ENCODE data around the gene ARL14EP. TPM values are rescaled to one million over a fixed set of nuclear protein-coding genes. Genes with fewer than 3 reads are reported as not detected.

The ARL14EP gene
- total and polyA plus RNA-seq, 2 of the 8 experiments (the other 6 are each of a cell fraction or from before 2014, with no cell fraction given) = 14.3 to 29.6 TPM

GRCh38 chr11:30357872-30358271 is 35.0 kb downstream of the ARL14EP start:
- ChIA-PET CTCF (ENCODE audit: partially characterized antibody) (interaction anchor here (0.5 to 1.4 kb wide), 2 partner anchors 13 to 200 kb away, joined by 4 to 6 read pairs; no protein-coding TSS in a partner anchor), POLR2A (ENCODE audit: partially characterized antibody) (no interaction called here)
- Histone ChIP-seq H4K91ac (replicated peaks; ENCODE audit: insufficient read length, low read length) (no peak overlapping the region), H3K4ac (replicated peaks; ENCODE audit: insufficient read length, low read depth, low read length) (no peak overlapping the region), H3K14ac (ENCODE audit: insufficient read length) (no peak overlapping the region), H3K23ac (ENCODE audit: insufficient read length) (no peak overlapping the region), H3K9me3 (ENCODE audit: insufficient read depth in 2 of 2, low read depth in 1 of 2, low read length in 1 of 2) (peaks cover 0 to 3% of the 10 kb centered on the region in 2 experiments; a peak in 1 of 4 replicates), H3K27ac (ENCODE audit: low read depth, low read length) (no peak overlapping the region), H4K5ac (ENCODE audit: insufficient read length, low read depth, low read length) (no peak overlapping the region), H3K18ac (ENCODE audit: extremely low read depth, low read length) (no peak overlapping the region), H3K79me1 (ENCODE audit: low read depth, low read length) (no peaks in the 10 kb centered on the region), H3K56ac (replicated peaks; ENCODE audit: insufficient read length, low read depth, low read length) (no peak overlapping the region), H3K23me2 (ENCODE audit: low read depth, low read length) (no peaks in the 10 kb centered on the region), H4K20me1 (replicated peaks in 1 of 2; ENCODE audit: control insufficient read depth in 1 of 2, insufficient read depth in 2 of 2, low read length in 2 of 2) (no peaks in the 10 kb centered on the region), H2BK20ac (ENCODE audit: low read length) (no peak overlapping the region), H3K4me1 (replicated peaks in 1 of 4; ENCODE audit: control insufficient read depth in 3 of 4, insufficient read depth in 4 of 4, low read length in 3 of 4) (no peaks in the 10 kb centered on the region), H4K8ac (ENCODE audit: extremely low read depth, insufficient read depth, low read length) (no peak overlapping the region), H3K4me3 (ENCODE audit: extremely low read depth in 1 of 4, insufficient read depth in 2 of 4, low read depth in 3 of 4, low read length in 4 of 4) (no peak overlapping the region), H2BK12ac (ENCODE audit: low read depth, low read length) (no peak overlapping the region), H2BK120ac (replicated peaks; ENCODE audit: low read depth, low read length) (no peak overlapping the region), H3K79me2 (ENCODE audit: control insufficient read depth in 1 of 2, insufficient read depth in 2 of 2, low read length in 2 of 2) (no peaks in the 10 kb centered on the region), H2BK5ac (ENCODE audit: low read depth, low read length) (no peak overlapping the region), H3K4me2 (ENCODE audit: insufficient read depth in 1 of 2, low read depth in 2 of 2, low read length in 2 of 2) (no peak overlapping the region), H3K27me3 (replicated peaks in 1 of 4; ENCODE audit: control insufficient read depth in 3 of 4, extremely low read depth in 1 of 4, insufficient read depth in 3 of 4, low read length in 3 of 4) (no peaks in the 10 kb centered on the region), H3K9ac (replicated peaks in 1 of 4; ENCODE audit: extremely low read depth in 1 of 4, low read depth in 3 of 4, low read length in 3 of 4) (no peak overlapping the region), H2AFZ (ENCODE audit: low read length) (no peak overlapping the region), H2AK5ac (ENCODE audit: low read depth, low read length) (no peak overlapping the region), H2BK15ac (ENCODE audit: low read length) (no peak overlapping the region), H3K36me3 (ENCODE audit: control insufficient read depth in 2 of 4, insufficient read depth in 4 of 4, low read length in 3 of 4) (no peaks in the 10 kb centered on the region)
- no peak for FAIRE-seq
- TF ChIP-seq JUN (IDR thresholded peaks at IDR 0.05; ENCODE audit: low read depth, low read length) = no peak
- TF ChIP-seq PHF8 (conservative IDR thresholded peaks at IDR 0.05; ENCODE audit: low read depth, low read length) = no peak
- TF ChIP-seq MAFK (IDR thresholded peaks at IDR 0.05; ENCODE audit: low read depth, low read length) = no peak
- TF ChIP-seq TBP (IDR thresholded peaks at IDR 0.05; ENCODE audit: low read depth, low read length) = no peak
- no peak for TF ChIP-seq YY1 (IDR thresholded peaks at IDR 0.05; ENCODE audit: low read depth, low read length)
- TF ChIP-seq E2F6 (IDR thresholded peaks at IDR 0.05) = no peak
- no peak for TF ChIP-seq POU5F1 (IDR thresholded peaks at IDR 0.05; ENCODE audit: low read depth, low read length)
- no peak for DNase-seq (ENCODE audit: low read depth in 1 of 2, low spot score in 2 of 2)
- WGBS, 2 experiments (ENCODE audit: extremely low coverage in 1 of 2, insufficient coverage in 1 of 2, insufficient read length in 1 of 2, insufficient replicate concordance in 2 of 2, low coverage in 1 of 2, low lambda C conversion rate in 2 of 2, missing lambda C conversion rate in 1 of 2) = 81% methylated on average over 1 of the region's 1 CpG; no CpG with 5 or more reads in 1 of the 2 experiments

Data from H1 (cell line).